KMS-11 (cell line): ENCODE data around the gene PRKCH.

Experiments
- H2AFZ ChIP-seq: fragments of 200-600 bp; sonication (generic); 2 replicates; pipeline ENCODE4 v1.6.1; 2016; ENCODE audit warnings: antibody characterized with exemption, mixed run types, low read depth
- H3K27ac ChIP-seq: fragments of 200-600 bp; sonication (generic); 2 replicates; pipeline ENCODE4 v1.6.1; 2016; ENCODE audit warnings: mild to moderate bottlenecking, mixed run types
- H3K27me3 ChIP-seq: fragments of 200-600 bp; sonication (generic); 2 replicates; pipeline ENCODE4 v1.6.1; 2017; ENCODE audit warnings: mild to moderate bottlenecking, low read depth, mixed run types, moderate library complexity; ENCODE audit not compliant: insufficient read depth
- H3K36me3 ChIP-seq: fragments of 200-600 bp; sonication (generic); 2 replicates; pipeline ENCODE4 v1.6.1; 2017; ENCODE audit warnings: mild to moderate bottlenecking, mixed run types; ENCODE audit not compliant: insufficient read depth
- H3K4me1 ChIP-seq: fragments of 200-600 bp; sonication (generic); 2 replicates; pipeline ENCODE4 v1.6.1; 2016; ENCODE audit warnings: mild to moderate bottlenecking, low read depth, mixed run types; ENCODE audit not compliant: poor library complexity, severe bottlenecking
- H3K4me2 ChIP-seq: fragments of 200-600 bp; sonication (generic); 2 replicates; pipeline ENCODE4 v1.7.0; 2016; ENCODE audit warnings: mild to moderate bottlenecking, mixed run types
- H3K4me3 ChIP-seq: fragments of 200-600 bp; sonication (generic); IDR thresholded peaks from 2 replicates; pipeline ENCODE4 v1.6.1; 2017; ENCODE audit warnings: low read depth, low read length, mixed read lengths; ENCODE audit not compliant: insufficient read depth
- H3K79me2 ChIP-seq: fragments of 200-600 bp; sonication (generic); 2 replicates; pipeline ENCODE4 v1.6.1; 2016; ENCODE audit warnings: low read depth, mixed run types; ENCODE audit not compliant: insufficient read depth
- H3K9ac ChIP-seq: fragments of 200-600 bp; sonication (generic); 2 replicates; pipeline ENCODE4 v1.6.1; 2016; ENCODE audit warnings: mild to moderate bottlenecking, mixed run types
- H4K20me1 ChIP-seq: fragments of 200-600 bp; sonication (generic); 2 replicates; pipeline ENCODE4 v1.6.1; 2016; ENCODE audit warnings: mild to moderate bottlenecking, mixed run types; ENCODE audit not compliant: insufficient read depth
- CTCF ChIP-seq: fragments of 200-600 bp; sonication (generic); conservative IDR thresholded peaks from 2 replicates; pipeline ENCODE4 v1.6.1; 2017; ENCODE audit warnings: low read depth, mild to moderate bottlenecking, antibody characterized with exemption, low read length, moderate library complexity, mixed read lengths

The PRKCH gene

GRCh38 chr14:61297581-61297980 lies 23.8 kb upstream of the PRKCH start:
- Histone ChIP-seq H3K9ac (no peak overlapping the region), H3K27ac (no peak overlapping the region), H3K36me3 (no peaks in the 10 kb centered on the region), H2AFZ (no peak overlapping the region), H3K4me3 (no peak overlapping the region), H3K4me1 (no peaks in the 10 kb centered on the region), H3K4me2 (no peak overlapping the region), H4K20me1 (no peaks in the 10 kb centered on the region), H3K27me3 (no peaks in the 10 kb centered on the region), H3K79me2 (no peaks in the 10 kb centered on the region)
- TF ChIP-seq CTCF: no peak

- TF ChIP-seq CTCF: no peak
- Histone ChIP-seq H4K20me1 (no peaks in the 10 kb centered on the region), H3K27ac (no peak overlapping the region)
Measured at GRCh38 chr14:61298824-61299223, 22.6 kb upstream of the PRKCH start.

GRCh38 chr14:61300209-61300608 lies 21.2 kb upstream of the PRKCH start:
- Histone ChIP-seq H2AFZ (no peak overlapping the region), H3K4me3 (no peak overlapping the region), H3K4me1 (no peaks in the 10 kb centered on the region), H3K79me2 (no peaks in the 10 kb centered on the region), H3K27me3 (no peaks in the 10 kb centered on the region), H3K36me3 (no peaks in the 10 kb centered on the region), H3K27ac (no peak overlapping the region), H4K20me1 (no peaks in the 10 kb centered on the region), H3K9ac (no peak overlapping the region), H3K4me2 (no peak overlapping the region)
- no peak for TF ChIP-seq CTCF

More at GRCh38 chr14:61298824-61299223, 22.6 kb upstream of the PRKCH start:
- Histone ChIP-seq H3K79me2 (no peaks in the 10 kb centered on the region), H3K4me2 (no peak overlapping the region), H3K4me3 (no peak overlapping the region), H3K27me3 (no peaks in the 10 kb centered on the region), H3K36me3 (no peaks in the 10 kb centered on the region), H3K9ac (no peak overlapping the region), H2AFZ (no peak overlapping the region), H3K4me1 (no peaks in the 10 kb centered on the region)

GRCh38 chr14:61300754-61301153 lies 20.6 kb upstream of the PRKCH start:
- Histone ChIP-seq H3K4me1 (no peaks in the 10 kb centered on the region), H3K4me3 (no peak overlapping the region), H3K36me3 (no peaks in the 10 kb centered on the region), H3K27me3 (no peaks in the 10 kb centered on the region), H2AFZ (no peak overlapping the region), H3K79me2 (no peaks in the 10 kb centered on the region), H3K4me2 (no peak overlapping the region), H3K27ac (no peak overlapping the region), H4K20me1 (no peaks in the 10 kb centered on the region), H3K9ac (no peak overlapping the region)
- TF ChIP-seq CTCF: no peak
